ENCODE results near the gene THOC2.
"Not testable (repeated sequence)": the region's sequence is repeated elsewhere in the genome, so short reads cannot be mapped to it uniquely, and the experiment has no call there.

DNA sequence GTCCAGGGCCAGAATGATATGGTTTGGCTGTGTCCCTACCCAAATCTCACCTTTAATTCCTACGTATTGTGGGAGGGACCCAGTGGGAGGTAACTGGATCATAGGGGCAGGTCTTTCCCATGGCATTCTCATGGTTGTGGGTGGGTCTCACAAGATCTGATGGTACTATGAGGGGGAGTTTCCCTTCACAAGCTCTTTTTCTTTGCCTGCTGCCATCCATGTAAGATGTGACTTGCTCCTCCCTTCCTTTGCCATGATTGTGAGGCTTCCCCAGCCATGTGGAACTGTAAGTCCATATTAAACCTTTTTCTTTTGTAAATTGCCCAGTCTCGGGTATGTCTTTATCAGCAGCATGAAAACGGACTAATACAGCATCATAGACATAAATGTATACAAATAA is 27.0 kb upstream of the THOC2 start:
- TF ChIP-seq, protein P1, sequence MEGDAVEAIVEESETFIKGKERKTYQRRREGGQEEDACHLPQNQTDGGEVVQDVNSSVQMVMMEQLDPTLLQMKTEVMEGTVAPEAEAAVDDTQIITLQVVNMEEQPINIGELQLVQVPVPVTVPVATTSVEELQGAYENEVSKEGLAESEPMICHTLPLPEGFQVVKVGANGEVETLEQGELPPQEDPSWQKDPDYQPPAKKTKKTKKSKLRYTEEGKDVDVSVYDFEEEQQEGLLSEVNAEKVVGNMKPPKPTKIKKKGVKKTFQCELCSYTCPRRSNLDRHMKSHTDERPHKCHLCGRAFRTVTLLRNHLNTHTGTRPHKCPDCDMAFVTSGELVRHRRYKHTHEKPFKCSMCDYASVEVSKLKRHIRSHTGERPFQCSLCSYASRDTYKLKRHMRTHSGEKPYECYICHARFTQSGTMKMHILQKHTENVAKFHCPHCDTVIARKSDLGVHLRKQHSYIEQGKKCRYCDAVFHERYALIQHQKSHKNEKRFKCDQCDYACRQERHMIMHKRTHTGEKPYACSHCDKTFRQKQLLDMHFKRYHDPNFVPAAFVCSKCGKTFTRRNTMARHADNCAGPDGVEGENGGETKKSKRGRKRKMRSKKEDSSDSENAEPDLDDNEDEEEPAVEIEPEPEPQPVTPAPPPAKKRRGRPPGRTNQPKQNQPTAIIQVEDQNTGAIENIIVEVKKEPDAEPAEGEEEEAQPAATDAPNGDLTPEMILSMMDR (IDR thresholded peaks at IDR 0.05; ENCODE audit: low read depth, low read length) = not testable (repeated sequence)
- TF ChIP-seq EZH2phosphoT487 (IDR thresholded peaks at IDR 0.05; ENCODE audit: low read depth) = not testable (repeated sequence)
